ENCODE measurements around the gene ELK4.

GRCh38 chr1:205610901-205611466 is 20.8 kb downstream of the ELK4 start:
- TF ChIP-seq HMGXB4 (CRISPR knock-in tag; IDR thresholded peaks at IDR 0.05) (no peak), CTCF (IDR thresholded peaks at IDR 0.05) (no peak), MAX (CRISPR knock-in tag; IDR thresholded peaks at IDR 0.05) (no peak), ZNF121 (CRISPR knock-in tag; IDR thresholded peaks at IDR 0.05) (no peak), E2F4 (CRISPR knock-in tag; IDR thresholded peaks at IDR 0.05; ENCODE audit: borderline replicate concordance, low read depth) (no peak), ATF2 (CRISPR knock-in tag; IDR thresholded peaks at IDR 0.05; ENCODE audit: borderline replicate concordance, low read depth) (no peak), ZNF423 (CRISPR knock-in tag; IDR thresholded peaks at IDR 0.05) (no peak), AR (CRISPR knock-in tag; IDR thresholded peaks at IDR 0.05) (no peak), FOXJ3 (CRISPR knock-in tag; IDR thresholded peaks at IDR 0.05; ENCODE audit: borderline replicate concordance) (no peak), JAZF1 (CRISPR knock-in tag; IDR thresholded peaks at IDR 0.05) (no peak)
- TF ChIP-seq, protein P1, sequence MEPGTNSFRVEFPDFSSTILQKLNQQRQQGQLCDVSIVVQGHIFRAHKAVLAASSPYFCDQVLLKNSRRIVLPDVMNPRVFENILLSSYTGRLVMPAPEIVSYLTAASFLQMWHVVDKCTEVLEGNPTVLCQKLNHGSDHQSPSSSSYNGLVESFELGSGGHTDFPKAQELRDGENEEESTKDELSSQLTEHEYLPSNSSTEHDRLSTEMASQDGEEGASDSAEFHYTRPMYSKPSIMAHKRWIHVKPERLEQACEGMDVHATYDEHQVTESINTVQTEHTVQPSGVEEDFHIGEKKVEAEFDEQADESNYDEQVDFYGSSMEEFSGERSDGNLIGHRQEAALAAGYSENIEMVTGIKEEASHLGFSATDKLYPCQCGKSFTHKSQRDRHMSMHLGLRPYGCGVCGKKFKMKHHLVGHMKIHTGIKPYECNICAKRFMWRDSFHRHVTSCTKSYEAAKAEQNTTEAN (CRISPR knock-in tag; IDR thresholded peaks at IDR 0.05) = no peak
- TF ChIP-seq, protein P2, sequence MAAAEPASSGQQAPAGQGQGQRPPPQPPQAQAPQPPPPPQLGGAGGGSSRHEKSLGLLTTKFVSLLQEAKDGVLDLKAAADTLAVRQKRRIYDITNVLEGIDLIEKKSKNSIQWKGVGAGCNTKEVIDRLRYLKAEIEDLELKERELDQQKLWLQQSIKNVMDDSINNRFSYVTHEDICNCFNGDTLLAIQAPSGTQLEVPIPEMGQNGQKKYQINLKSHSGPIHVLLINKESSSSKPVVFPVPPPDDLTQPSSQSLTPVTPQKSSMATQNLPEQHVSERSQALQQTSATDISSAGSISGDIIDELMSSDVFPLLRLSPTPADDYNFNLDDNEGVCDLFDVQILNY (CRISPR knock-in tag; IDR thresholded peaks at IDR 0.05) = no peak

Data from WTC11 (cell line).